Measurements from ENCODE around the gene PLIN5. TPM values are rescaled to one million over a fixed set of nuclear protein-coding genes. Genes with fewer than 3 reads are reported as not detected.

PLIN5 gene
- total RNA-seq, 1 experiment from 2014 or later: 3.9 TPM

DNA sequence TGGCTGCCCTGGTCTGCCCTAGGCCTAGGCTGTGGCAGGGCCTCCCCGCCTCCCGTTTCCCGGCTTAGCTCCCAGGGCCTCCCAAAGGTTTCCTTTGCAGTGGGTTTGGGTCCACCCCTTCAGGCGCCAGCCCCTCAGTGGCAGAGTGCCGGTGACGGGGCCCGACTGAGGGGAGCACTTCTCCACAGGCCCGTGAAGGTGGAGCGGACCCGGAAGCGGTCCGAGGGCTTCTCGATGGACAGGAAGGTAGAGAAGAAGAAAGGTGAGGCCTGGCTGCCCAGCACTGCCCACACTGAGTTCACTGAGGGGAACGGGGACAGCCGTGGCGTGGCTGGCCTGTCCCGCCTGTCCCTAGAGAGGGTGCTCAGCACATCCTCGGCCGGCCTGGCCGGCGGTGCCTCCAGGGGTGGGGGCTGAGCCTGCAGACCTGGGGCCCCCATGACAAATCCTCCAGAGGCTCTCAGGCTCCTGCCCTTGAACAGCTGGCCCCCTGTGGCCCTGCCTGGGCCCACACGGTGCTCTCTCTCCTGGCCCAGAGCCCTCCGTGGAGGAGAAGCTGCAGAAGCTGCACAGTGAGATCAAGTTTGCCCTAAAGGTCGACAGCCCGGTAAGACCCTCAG lies 37.1 kb downstream of the PLIN5 start:
- WGBS (ENCODE audit: extremely low coverage, insufficient read length, low lambda C conversion rate): no CpG with 5 or more reads among the region's 25 CpGs
- H3K9me3 Mint-ChIP-seq: no peaks in the 10 kb centered on the region
- Histone ChIP-seq H3K4me1 (ENCODE audit: insufficient read depth, low read length) (no peaks in the 10 kb centered on the region), H2BK20ac (ENCODE audit: low read depth, low read length, poor library complexity, severe bottlenecking) (no peak overlapping the region), H3K79me1 (ENCODE audit: insufficient read depth, low read depth, low read length, poor library complexity, severe bottlenecking) (no peaks in the 10 kb centered on the region), H3K27ac (ENCODE audit: insufficient read length, low read depth, low read length) (no peak overlapping the region), H2BK5ac (ENCODE audit: insufficient read length, low read length) (no peak overlapping the region), H2BK120ac (ENCODE audit: low read depth, low read length, poor library complexity, severe bottlenecking) (no peak overlapping the region), H3K27me3 (ENCODE audit: insufficient read depth, low read length) (no peaks in the 10 kb centered on the region), H3K23ac (ENCODE audit: insufficient read length, low read depth, low read length) (no peak overlapping the region), H4K91ac (ENCODE audit: insufficient read length, low read depth, low read length) (no peak overlapping the region), H2AK5ac (ENCODE audit: insufficient read length, low read length) (no peak overlapping the region), H3K79me2 (ENCODE audit: insufficient read depth, low read length) (no peaks in the 10 kb centered on the region), H3K9ac (ENCODE audit: extremely low read depth, insufficient read length, low read length) (no peak overlapping the region), H4K5ac (ENCODE audit: insufficient read length, low read depth, low read length) (no peak overlapping the region), H2BK12ac (ENCODE audit: insufficient read length, low read depth, low read length) (no peak overlapping the region), H3K4me2 (ENCODE audit: insufficient read depth, insufficient read length, low read length) (no peak overlapping the region), H2BK15ac (ENCODE audit: low read depth, low read length) (no peak overlapping the region), H3K4ac (ENCODE audit: low read depth, low read length) (no peak overlapping the region), H3K18ac (ENCODE audit: insufficient read length, low read depth, low read length) (no peak overlapping the region), H4K8ac (replicated peaks; ENCODE audit: insufficient read length, low read depth, low read length) (no peak overlapping the region), H3K56ac (ENCODE audit: insufficient read length, low read depth, low read length) (no peak overlapping the region), H3K9me3 (ENCODE audit: control insufficient read depth, low read depth, low read length) (no peaks in the 10 kb centered on the region), H4K20me1 (ENCODE audit: control insufficient read depth, insufficient read depth, insufficient read length) (peaks cover under 1% of the 10 kb centered on the region), H3K14ac (ENCODE audit: insufficient read depth, low read length) (no peak overlapping the region), H3T11ph (ENCODE audit: low read length) (no peak overlapping the region), H3K23me2 (ENCODE audit: insufficient read length, low read depth, low read length, poor library complexity, severe bottlenecking) (no peaks in the 10 kb centered on the region), H2AFZ (ENCODE audit: low read length) (no peak overlapping the region)
- H3K27ac Mint-ChIP-seq: no peak overlapping the region
- TF ChIP-seq, protein P1, sequence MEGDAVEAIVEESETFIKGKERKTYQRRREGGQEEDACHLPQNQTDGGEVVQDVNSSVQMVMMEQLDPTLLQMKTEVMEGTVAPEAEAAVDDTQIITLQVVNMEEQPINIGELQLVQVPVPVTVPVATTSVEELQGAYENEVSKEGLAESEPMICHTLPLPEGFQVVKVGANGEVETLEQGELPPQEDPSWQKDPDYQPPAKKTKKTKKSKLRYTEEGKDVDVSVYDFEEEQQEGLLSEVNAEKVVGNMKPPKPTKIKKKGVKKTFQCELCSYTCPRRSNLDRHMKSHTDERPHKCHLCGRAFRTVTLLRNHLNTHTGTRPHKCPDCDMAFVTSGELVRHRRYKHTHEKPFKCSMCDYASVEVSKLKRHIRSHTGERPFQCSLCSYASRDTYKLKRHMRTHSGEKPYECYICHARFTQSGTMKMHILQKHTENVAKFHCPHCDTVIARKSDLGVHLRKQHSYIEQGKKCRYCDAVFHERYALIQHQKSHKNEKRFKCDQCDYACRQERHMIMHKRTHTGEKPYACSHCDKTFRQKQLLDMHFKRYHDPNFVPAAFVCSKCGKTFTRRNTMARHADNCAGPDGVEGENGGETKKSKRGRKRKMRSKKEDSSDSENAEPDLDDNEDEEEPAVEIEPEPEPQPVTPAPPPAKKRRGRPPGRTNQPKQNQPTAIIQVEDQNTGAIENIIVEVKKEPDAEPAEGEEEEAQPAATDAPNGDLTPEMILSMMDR (conservative IDR thresholded peaks at IDR 0.05): no peak
- H3K4me3 Mint-ChIP-seq: no peak overlapping the region
- H3K36me3 Mint-ChIP-seq (ENCODE audit: insufficient read depth in 1 of 3, low read depth in 3 of 3): peaks cover 18 to 57% (median 53%) of the 10 kb centered on the region in 3 experiments; a peak in 6 of 7 replicates
- DNase-seq: no peak
- H3K27me3 Mint-ChIP-seq (ENCODE audit: low read depth): no peaks in the 10 kb centered on the region
- no peaks in the 10 kb centered on the region for H3K4me1 Mint-ChIP-seq
